Activated CD4-positive, alpha-beta T cell treated with anti-CD3 and anti-CD28 coated beads for 1 hour (primary cell): Measurements from ENCODE around the gene EIF5.

Experiments used
- DNase-seq: peaks from one replicate; pipeline ENCODE4 v3.0.0-alpha.2; 2020

The EIF5 gene

DNA sequence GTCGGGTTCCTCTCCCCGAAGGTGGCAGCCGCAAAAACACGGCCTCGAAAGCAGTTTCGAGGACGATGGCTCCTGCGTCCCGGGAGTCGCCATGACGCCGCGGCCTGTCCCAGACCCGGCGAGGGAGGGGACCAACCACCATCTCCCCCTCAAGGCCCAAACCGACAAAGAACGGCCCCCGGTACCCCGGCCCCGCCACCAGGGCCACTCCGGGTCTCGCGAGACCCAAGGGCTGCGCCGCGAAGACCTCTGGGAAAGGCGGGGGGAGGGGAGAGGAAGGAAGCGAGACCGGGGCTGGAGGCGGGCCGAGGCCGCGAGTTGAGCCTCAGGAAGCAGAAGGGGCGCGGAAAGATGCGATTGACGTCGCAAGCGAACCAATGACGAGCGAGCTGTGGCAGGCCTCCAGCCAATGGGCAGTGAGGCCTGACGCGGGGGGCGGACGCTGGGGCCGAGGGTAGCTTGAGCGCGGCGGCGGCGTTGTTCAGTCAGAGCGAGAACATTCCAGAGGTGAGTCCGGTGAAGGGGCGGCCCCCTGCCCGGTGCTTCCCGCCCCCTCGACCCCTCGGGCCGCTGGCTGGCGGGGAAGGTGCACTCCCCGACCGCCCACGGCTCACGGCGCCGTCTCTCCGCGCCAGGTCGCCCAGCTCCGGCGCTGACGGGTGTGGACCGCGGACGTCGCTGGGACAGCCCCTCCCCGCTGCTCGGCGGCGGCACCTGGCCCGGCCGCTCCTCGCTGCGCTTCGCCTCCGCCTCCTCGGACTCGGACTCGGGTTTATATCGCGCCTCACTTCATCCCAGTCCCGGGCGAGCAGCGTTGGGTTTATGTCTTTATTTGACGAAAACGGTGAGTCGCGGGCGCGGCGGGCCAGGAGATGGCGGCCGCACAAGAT is at the start of gene EIF5:
Gene EIF5 (plus strand): TSS at position 484 of the 890 bp plus-strand sequence. CDS start 1,624 bp downstream, outside the sequence.
- DNase-seq: peak; percentile 99

DNA sequence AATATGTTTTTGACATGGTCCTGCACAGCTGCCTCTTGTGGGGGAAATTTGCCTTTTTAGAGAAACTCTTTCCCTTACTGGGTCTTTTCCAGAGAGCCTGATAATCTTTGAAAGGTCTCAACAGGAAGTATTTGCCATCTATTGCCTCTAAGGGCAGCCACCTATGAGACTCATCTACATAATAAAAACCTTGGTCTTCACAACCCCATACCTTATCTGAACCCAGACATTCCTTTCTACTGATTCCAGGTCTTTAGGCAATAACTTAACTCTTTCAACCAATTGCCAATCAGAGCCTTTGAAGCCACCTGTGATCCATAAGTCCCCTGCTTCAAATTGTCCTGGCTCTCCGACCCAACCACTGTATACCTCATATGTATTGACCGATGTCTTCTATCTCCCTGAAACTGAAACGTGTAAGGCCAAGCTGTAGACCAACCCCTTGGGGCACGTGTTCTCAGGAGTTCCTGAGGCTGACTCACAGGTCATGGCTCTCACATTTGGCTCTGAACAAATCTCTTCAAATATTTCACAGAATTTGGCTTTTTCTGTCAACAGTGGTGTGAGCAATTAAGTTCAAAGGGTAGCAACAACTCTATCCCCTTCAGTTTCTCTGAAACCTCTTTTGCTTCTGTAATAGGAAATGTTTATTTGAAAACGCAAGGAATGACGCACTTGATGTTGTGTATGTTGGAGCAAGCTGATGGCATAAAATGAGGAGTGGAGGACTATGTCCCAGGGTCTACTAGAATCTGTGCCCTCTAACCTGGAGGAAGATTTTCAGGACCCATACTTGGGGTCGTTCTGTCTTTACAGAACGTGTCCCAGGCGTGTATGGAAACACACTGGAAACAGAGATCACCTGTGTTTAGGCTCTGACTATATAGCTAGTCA is 49.2 kb upstream of the EIF5 start:
- no peak for DNase-seq

GRCh38 chr14:103286460-103286859 is 47.6 kb upstream of the EIF5 start:
- DNase-seq: no peak

DNA sequence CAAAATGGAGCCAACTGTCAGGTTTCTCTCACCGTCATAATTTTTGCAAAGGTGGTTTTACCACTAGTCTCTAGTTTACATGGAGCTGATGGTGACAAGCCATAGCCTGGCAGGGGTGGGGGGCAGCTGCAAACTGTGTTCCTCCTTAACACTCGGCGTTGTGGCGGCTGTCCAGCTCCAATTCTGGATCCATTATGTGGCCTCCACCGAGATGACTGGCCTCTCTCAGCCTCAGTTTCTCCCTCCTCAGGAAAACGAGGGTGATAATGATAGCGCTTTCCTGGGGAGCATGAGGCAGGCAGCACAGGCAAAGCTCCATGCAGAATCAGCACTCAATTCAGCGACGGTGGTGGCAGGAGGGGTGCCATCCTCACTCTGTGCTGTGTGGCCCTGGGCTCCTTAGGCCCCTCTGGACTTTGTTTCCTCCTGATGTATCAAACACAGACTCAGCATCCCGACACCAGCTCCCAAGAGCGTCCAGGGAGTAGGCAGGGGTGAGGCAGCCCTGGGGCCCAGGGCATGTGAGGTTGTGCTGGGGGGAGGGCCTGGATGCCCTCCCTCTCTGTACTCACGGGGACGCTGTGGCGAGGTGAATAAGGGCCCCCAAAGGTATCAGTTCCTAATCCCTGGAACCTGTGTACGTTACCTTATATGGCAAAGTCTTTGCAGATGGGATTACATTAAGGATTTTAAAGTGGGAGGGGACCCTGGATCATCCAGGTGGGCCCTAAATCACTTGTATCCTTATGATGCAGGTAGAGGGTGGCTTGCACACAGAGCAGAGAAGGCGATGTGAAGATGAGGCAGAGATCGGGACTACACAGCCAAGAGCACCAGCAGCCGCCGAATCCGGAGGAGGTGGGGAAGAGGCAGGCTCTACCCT is 46.8 kb upstream of the EIF5 start:
- no peak for DNase-seq

DNA sequence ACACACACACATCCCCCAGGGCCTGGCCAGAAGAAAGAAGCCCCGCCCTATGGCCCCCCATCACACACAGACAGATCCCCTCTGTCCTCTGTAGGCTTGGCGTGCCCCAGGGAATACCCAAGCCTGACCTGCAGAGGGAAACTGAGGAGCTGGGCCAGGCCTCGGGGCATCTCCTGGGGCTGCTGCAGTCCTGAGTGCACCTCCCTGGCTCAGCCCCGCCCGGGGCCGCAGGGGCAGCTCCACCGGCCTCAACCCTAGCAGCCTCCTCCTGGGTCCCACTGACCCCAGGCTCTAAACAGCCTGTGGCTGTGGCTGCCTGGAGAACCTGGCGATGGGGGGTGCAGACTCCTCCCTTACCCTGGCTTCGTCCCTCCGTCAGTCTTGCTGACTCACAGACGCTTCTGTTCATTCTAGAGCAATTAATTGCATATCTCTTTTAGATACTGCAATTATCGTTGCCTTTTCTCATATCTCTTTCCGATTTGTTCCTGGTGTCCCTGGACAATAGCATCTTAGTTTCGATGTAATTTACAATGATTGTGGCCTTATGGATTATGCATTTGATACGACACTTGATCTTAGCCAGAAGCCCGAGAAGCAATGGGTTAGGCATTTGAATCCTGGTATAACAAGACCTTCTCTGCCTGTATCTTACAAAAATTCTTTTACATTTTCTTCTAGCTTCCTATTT is 45.8 kb upstream of the EIF5 start:
- DNase-seq: no peak

DNA sequence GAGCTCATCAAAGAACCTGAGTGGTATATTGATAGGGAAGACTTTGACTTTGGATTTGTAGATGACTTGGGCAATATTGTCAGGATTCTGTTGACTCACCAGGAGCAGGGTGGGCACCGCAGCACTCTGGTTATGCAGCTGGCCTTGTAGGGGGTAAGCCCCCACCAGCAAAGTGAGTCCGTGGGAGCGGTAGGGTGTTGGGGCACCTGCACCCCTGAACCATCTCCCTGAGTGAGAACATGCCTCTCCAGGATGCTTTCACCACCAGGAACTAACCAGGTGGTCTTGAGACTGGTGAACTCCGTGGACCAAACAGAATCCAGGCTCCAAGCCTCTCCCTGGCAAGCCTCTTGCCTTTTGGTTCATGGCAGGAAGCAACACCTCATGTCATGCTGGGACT is 44.0 kb upstream of the EIF5 start:
- DNase-seq: no peak

DNA sequence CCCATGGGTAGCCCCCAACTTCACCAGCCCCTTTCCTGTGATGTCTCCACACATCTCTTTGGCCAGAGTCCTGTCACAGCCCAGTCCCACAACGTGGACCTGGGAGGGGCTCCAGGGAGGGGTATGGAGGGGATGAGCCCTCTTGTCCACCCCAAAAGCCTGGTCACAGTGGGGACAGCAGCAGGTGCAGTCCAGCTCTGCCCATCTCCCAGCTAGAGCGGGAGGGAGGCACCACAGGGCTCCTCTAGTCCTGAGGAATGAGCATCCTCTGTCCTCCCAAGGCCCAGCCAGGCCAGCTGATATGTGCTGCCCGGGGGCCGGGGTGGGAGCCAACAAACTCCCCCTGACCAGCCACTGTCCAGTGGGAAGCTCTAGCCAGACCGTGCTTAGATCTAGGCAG is 43.5 kb upstream of the EIF5 start:
- DNase-seq: no peak

DNA sequence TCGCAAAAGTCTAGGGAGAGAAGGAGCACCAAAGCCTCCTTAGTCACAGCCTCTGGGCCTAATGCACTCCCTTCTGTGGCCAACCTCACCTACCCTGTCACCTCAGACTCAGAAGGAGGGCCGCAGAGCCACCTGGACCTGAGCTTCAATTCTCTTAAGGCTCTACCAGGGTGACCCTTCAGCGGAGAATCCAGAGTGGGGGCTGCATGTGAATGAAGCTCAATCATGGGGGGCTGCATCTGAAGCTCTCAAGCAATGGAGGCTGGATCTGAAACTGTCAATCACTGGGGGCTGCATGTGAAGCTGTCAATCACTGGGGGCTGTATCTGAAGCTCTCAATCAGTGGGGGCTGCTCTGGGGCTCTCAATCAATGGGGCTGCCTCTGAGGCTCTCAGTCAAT is 43.1 kb upstream of the EIF5 start:
- DNase-seq: no peak

- peak; percentile 61 for DNase-seq
Observed at GRCh38 chr14:103292426-103293374, 41.3 kb upstream of the EIF5 start.

- DNase-seq: no peak
Observed at GRCh38 chr14:103293465-103293864, 40.6 kb upstream of the EIF5 start.

DNA sequence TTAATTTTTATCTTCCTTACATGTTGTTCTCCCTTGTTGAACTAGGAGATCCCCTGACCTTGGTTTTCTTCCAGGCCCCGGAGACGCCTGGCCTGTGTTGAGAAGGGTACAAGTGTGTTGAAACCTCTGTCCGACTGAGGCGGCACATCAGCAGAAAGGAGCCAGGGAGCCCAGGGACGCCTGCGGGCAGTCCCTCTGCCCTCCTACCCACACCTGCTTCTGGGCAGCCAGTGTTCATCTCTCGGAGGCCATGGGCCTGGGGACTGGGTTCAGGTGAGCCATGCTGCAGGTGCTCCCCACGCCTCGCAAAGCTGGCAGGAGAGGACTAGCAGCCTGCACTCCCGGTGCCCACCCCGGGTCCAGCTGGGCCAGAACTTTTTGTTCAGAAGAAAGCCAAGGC is 39.9 kb upstream of the EIF5 start:
- no peak for DNase-seq

- no peak for DNase-seq
Observed at GRCh38 chr14:103296007-103296406, 38.0 kb upstream of the EIF5 start.

GRCh38 chr14:103296987-103297386 is 37.0 kb upstream of the EIF5 start:
- DNase-seq: no peak

- DNase-seq: no peak
Observed at GRCh38 chr14:103298620-103299019, 35.4 kb upstream of the EIF5 start.

- DNase-seq: no peak
Observed at GRCh38 chr14:103301512-103302354, 32.3 kb upstream of the EIF5 start.

GRCh38 chr14:103302966-103303365 is 31.1 kb upstream of the EIF5 start:
- no peak for DNase-seq

DNA sequence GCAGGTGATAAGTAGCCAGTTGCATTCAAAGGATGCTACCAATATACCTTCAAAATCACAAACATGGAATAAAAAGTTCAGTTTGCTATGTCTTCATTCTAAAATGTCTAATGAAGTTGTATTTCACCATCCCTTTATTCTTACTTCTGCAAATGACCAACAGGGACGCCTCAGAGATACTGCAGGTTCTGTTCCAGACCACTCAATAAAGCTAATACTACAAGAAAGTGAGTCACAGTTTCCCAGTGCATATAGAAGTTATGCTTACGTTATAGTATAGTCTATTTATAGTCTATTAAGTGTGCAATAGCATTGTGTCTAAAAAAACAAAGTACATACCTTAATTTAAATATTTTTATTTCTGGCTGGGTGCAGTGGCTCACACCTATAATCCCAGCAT is 29.3 kb upstream of the EIF5 start:
- no peak for DNase-seq

DNA sequence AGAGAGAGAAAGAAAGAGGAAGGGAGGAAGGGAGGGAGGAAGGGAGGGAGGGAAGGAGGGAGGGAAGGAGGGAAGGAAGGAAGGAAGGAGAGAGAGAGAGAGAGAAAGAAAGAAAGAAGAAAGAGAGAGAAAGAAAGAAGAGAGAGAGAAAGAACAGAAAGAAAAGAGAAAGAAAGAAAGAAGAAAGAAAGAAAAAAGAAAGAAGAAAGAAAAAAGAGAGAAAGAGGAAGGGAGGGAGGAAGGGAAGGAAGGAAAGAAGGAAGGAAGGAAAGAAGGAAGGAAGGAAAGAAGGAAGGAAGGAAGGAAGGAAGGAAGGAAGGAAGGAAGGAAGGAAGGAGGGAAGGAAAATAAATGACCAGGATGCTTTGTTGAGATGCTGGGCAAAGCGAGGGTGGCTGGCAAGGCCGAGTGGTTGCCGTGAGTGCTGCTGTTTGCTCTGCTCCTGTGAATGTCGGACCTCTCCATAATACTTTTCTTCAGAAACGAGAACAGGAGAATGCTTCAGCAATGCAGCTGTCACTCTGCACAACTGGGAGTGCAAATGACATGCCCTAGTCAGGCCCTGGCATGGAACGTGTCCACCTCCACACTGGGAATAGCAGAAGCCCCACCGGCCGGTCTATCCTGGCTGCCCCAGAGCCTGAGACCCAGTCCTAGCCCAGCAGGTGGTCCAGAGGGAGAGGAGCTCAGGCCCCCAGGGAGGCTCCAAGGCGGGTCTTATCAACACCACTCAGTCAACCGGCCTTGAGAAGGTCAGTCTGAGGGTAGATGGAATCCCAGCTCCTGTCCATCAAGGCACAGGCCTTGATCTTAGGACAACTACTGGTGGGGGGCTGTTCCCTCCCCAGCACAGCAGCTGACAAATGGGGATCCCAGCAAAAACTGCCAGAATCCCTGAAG is 25.1 kb upstream of the EIF5 start:
- DNase-seq: no peak

GRCh38 chr14:103310576-103311095 is 23.4 kb upstream of the EIF5 start:
- DNase-seq: no peak
